NAMALWA (cell line): ENCODE measurements around the gene TRIM65.
"Not testable (repeated sequence)": the region's sequence is repeated elsewhere in the genome, so short reads cannot be mapped to it uniquely, and the experiment has no call there.

Source experiments
- DNase-seq: peaks from one replicate; pipeline ENCODE4 v3.0.0-alpha.2; 2015; ENCODE audit warnings: low spot score

The TRIM65 gene

DNA sequence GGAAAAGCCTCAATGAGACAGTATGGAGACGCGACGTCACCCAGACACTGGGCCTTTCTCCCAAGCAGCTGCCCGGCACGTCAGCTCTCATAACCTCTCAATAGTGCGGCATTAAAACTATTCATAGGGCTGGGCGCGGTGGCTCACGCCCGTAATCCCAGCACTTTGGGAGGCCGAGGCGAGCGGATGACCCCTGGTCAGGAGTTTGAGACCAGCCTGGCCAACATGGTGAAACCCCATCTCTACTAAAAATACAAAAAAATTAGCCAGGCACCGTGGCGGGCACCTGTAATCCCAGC is 45.1 kb downstream of the TRIM65 start:
- not testable (repeated sequence) for DNase-seq

DNA sequence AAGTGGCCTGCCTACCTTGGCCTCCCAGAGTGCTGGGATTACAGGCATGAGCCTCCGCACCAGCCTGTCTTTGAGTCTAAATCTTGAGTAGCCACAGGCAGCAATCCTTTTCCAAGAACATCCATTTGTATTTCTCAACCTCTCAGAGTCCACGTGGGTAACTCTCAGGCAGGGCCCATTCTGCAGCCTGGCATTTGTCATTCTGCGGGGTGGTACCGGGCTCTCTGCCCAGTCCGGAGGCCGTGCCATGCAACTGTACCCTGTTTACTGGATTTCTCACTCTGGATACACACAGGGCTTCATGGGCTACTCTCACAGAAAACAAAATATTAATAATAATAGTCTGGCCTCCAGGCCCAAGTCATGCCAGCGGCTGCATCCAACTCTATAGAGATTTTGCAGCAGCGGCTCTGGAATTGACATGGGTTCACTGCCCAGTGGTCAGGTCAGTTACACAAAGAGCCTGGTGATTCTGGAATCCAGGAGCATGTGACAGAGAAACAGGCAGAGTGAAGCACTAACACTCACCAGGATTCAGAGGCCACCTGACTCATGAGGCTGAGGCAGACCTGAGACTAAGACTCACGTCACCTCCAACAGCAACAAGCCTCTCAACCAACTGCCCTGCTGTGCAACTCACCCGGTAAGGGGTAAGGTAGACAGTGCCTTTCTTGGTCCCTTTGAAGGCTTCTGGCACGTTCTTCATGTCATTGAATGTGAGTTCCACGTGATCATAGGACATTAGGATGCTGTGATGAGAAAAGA is 45.6 kb downstream of the TRIM65 start:
- DNase-seq, result no peak

- no peak for DNase-seq
Observed at GRCh38 chr17:75849724-75850123, 47.0 kb downstream of the TRIM65 start.

- no peak for DNase-seq
Observed at GRCh38 chr17:75849279-75849646, 47.5 kb downstream of the TRIM65 start.

- peak; percentile 52 for DNase-seq
Observed at GRCh38 chr17:75848523-75849278, 48.0 kb downstream of the TRIM65 start.

DNA sequence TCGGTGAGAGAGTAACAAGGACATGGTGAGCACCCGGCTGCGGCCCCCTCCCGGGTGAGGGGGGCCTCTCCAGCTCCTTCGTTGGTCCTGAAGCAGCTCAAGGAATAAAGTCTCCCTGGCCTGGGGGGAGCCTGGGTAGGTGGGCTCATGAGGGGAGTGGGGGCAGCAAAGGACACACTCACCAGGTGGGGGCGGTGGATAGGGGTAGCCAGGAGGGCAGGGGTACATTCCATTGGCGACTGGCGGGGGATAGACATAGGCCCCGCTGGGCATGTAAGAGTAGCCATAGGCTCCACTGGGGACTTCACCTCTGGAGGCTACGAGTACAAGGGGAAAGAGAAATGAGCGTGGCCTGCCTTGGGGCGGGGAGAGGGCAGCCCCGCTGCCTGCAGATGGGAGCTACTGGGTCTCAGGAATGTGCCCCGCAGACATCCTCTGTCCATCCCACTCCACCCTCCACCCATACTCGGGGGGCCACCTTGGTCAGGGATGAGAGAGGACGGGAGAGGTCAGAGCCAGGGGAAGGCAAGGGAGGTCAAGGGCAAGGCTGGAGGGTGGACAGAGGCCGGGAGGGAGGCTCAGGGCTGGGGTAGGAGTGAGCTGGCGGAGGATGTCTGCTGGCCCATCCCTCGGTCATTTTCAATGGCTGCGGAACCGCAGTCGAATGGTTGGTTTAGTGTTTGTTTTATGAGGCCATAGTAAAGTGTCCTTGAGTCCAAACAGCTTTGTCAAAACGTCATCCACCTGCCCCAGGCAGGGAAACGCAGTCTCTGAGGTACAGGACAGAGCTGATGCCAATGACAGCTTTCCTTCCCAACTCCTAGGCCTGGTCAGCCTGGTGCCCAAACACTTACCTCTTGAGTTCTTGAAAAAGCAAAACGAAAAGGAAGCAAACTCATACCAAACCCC is 48.9 kb downstream of the TRIM65 start:
- no peak for DNase-seq

GRCh38 chr17:75846692-75847613 is 49.8 kb downstream of the TRIM65 start:
- DNase-seq, result no peak

GRCh38 chr17:75845933-75846691 is 50.6 kb downstream of the TRIM65 start:
- no peak for DNase-seq

- peak; percentile 92 for DNase-seq
Observed at GRCh38 chr17:75845058-75845711, 51.6 kb downstream of the TRIM65 start.

DNA sequence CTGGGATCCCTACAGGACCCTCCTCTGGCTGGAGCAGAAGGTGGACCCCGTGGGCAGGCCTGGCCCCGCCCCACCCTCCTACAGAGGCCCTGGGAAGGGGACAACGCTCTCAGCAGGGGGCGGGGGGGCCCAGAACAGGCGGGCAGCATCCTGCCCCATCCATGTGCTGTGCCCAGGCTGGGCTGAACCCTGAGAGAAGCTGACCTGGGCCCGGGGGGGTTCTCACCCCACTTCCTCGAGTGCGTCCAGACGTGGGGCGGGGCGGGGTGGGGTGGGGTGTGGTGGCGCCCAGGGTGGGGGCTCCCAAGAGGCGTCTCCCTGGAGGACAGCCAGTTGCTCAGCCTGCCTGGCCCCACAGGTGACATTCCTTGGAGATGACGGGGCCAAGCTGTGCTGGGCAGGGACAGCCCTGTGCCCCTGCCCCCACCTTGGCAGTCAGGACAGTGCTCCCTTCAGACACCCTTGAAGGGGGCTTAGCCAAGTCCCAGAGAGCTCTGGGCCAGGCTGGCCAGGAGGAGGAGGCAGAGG is 52.2 kb downstream of the TRIM65 start:
- DNase-seq, result no peak

DNA sequence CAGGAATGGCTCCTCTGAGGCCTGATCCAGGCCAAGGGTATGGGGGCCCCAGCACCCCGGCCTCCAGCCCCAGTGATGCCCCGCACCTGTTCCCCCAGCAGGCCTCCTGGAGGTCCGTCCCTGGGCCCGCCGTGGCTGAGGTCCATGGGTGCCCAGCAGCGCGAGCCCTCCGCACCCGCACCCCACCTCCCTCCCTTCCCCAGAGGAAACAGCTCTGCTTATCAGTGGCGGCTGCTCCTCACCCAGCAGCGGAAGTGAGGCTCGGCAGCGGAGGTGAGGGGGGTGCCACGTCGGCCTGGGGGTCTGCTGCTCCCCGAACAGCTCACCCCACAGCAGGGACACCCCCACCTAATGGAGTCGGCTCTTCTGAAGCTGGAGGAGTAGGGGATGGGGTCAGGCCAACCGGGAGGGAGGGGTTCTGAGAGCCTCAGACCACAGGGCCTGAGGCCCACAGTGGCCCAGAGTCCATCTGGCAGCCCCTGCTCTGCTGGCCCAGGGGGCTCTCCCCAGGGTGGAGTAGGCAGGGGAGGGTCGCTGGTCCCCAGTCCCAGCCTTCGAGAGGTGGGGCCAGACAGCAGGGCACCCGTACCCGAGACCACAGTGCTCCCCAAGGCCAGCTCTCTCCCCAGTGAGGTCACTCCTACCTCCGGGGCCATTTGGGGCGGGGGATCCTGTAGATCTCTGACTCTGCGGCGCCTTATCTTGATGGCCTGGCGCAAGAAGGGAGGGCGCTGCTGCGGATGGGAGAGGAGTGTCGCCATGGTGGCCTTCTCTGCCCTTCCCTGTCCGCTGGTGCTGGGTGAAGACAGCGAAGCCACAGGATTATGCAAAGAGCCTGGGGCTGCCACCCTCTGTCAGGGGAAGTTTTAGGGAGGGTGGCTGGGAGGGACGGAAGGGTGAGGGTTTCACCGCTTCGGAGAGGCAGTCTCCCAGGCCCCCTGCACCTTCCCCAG is 52.9 kb downstream of the TRIM65 start, which contains the start of gene UNC13D:
Gene UNC13D, minus strand, starts transcription at position 828 of the 953 bp plus-strand sequence. Its CDS starts 67 bp downstream, at position 761.
- peak; percentile 47 for DNase-seq

DNA sequence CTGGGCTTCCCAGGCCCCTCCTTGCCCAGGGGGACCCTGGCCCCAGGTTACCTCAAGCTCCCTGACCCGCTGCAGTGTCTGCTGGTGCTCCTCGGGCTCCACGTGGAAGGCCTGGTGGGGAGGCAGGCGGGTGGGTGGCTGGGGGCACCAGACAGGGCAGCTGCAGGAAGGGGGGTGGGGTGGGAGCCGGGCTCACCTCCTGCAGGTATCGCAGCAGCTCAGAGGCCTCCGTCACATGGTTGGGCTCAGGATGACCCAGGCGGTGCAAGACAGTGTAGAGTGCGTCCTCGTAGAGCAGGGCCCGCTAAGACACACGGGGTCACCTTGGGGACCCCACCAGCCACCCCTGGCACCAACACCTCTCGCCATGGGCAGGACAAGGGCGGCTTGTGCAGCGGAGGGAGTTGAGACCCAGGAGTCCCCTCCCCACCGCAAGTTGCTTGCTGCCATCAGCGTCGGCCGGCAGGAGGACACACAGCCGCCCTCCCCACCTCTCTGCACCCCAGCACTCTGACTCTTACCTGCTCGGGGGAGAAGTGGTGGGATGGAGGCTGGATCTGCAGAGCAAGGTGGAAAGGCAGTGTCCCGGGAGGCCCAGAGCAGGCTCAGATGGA is 53.7 kb downstream of the TRIM65 start:
- DNase-seq, result no peak

DNA sequence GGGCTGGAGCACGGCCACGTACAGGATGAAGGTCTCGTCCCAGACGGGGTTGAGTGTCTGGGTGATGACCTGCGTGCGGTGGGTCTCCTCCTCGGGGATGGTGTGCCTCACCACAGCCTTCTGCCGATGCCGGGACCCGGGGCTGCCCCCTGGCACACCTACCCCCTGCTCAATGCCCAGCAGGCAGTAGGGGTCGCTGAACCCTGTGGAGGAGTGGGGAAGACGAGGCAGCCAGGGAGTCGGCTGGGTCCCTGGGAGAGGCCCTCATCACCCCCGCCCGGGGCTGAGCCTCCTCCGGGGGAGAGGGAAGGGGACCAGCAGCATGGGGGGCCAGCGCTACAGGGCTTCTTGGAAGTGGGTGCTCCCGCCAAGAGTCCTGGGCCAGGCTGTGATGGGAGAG is 54.3 kb downstream of the TRIM65 start:
- DNase-seq, result no peak

DNA sequence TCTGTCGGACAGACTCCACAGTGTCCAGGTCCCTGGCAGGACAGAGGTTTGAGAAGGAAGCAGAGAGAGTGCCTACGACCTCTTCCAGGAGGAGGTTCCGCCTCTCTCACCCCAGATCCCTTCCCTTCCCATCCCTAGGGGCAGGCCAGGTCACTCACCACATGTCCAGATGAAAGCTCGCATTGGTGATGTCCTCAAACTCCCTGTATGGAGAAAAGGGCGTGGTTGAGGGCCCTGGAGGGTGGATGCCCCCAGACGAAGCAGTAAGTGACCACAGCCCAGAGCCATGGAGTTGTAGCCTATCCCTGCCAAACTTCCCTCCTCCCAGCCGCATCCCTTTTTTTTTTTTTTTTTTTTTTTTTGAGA is 56.0 kb downstream of the TRIM65 start:
- no peak for DNase-seq

GRCh38 chr17:75839942-75840798 is 56.6 kb downstream of the TRIM65 start:
- no peak for DNase-seq
